NCI-H128 (cell line): ENCODE results near the gene PECR.

Experiments
- DNase-seq: peaks from one replicate; lab custom pipeline; 2025; ENCODE audit not compliant: unreplicated experiment; lab: John Stamatoyannopoulos, UW

PECR gene

GRCh38 chr2:216072473-216072872 is 9.1 kb downstream of the PECR start:
- no peak for DNase-seq

- no peak for DNase-seq
Measured at GRCh38 chr2:216071111-216071851, 10.3 kb downstream of the PECR start.

GRCh38 chr2:216070195-216070594 is 11.4 kb downstream of the PECR start:
- no peak for DNase-seq

GRCh38 chr2:216069028-216069427 is 12.6 kb downstream of the PECR start:
- DNase-seq = no peak

GRCh38 chr2:216066230-216066629 is 15.4 kb downstream of the PECR start:
- DNase-seq = no peak

GRCh38 chr2:216064665-216065064 is 16.9 kb downstream of the PECR start:
- DNase-seq = no peak

GRCh38 chr2:216064014-216064630 is 17.5 kb downstream of the PECR start:
- no peak for DNase-seq

GRCh38 chr2:216059233-216059834 is 22.3 kb downstream of the PECR start:
- DNase-seq = no peak

- DNase-seq = no peak
Measured at GRCh38 chr2:216057688-216058193, 23.9 kb downstream of the PECR start.

- DNase-seq = no peak
Measured at GRCh38 chr2:216056739-216057138, 24.9 kb downstream of the PECR start.

- DNase-seq = no peak
Measured at GRCh38 chr2:216055680-216056079, 25.9 kb downstream of the PECR start.

- DNase-seq = no peak
Measured at GRCh38 chr2:216052420-216052819, 29.2 kb downstream of the PECR start.

- DNase-seq = no peak
Measured at GRCh38 chr2:216051350-216051749, 30.3 kb downstream of the PECR start.

GRCh38 chr2:216049452-216049851 is 32.2 kb downstream of the PECR start:
- no peak for DNase-seq

- no peak for DNase-seq
Measured at GRCh38 chr2:216047397-216047796, 34.2 kb downstream of the PECR start.

GRCh38 chr2:216044883-216045486 is 36.6 kb downstream of the PECR start:
- no peak for DNase-seq

GRCh38 chr2:216043949-216044348 is 37.7 kb downstream of the PECR start:
- no peak for DNase-seq

GRCh38 chr2:216041438-216041837 is 40.2 kb downstream of the PECR start:
- DNase-seq = no peak

- DNase-seq = no peak
Measured at GRCh38 chr2:216039918-216040317, 41.7 kb downstream of the PECR start.

- DNase-seq = no peak
Measured at GRCh38 chr2:216034065-216034464, 47.5 kb downstream of the PECR start.

GRCh38 chr2:216033403-216033802 is 48.2 kb downstream of the PECR start:
- no peak for DNase-seq
